HL-60 (cell line): Measurements from ENCODE around the gene TSPAN17.

Source experiments
- DNase-seq, 2 experiments: peaks; one replicate each; pipeline ENCODE4 v3.0.0-alpha.2; 2010 to 2020; ENCODE audit warnings: low read depth in 1 of 2, low spot score in 1 of 2
- H3K27ac ChIP-seq: fragments of 250-450 bp; sonication (Bioruptor Pico); replicated peaks from 2 replicates; pipeline ENCODE4 v1.5.1; 2020; ENCODE audit warnings: mild to moderate bottlenecking, moderate library complexity
- H3K27me3 ChIP-seq: fragments of 250-450 bp; sonication (Bioruptor Pico); 2 replicates; pipeline ENCODE4 v1.5.1; 2021; ENCODE audit warnings: mild to moderate bottlenecking, moderate library complexity; ENCODE audit not compliant: insufficient read depth, poor library complexity, severe bottlenecking
- H3K4me3 ChIP-seq: replicated peaks from 2 replicates; pipeline ENCODE4 v1.5.1; 2011; ENCODE audit warnings: mild to moderate bottlenecking, control low read depth, low read length; ENCODE audit not compliant: insufficient read depth
- GABPA ChIP-seq: IDR thresholded peaks from 2 replicates; pipeline ENCODE4 v1.6.1; 2012; ENCODE audit warnings: low read depth
- POLR2AphosphoS5 ChIP-seq: IDR thresholded peaks from 2 replicates; pipeline ENCODE4 v1.6.1; 2012; ENCODE audit warnings: low read depth
- REST ChIP-seq: IDR thresholded peaks from 2 replicates; pipeline ENCODE4 v1.6.1; 2012; ENCODE audit warnings: low read depth; ENCODE audit not compliant: insufficient replicate concordance
- SPI1 ChIP-seq: IDR thresholded peaks from 2 replicates; pipeline ENCODE4 v1.6.1; 2012; ENCODE audit warnings: low read depth, mild to moderate bottlenecking, borderline replicate concordance
- TF ChIP-seq, protein P1 (sequence below): IDR thresholded peaks from one replicate; pipeline ENCODE4 v1.5.1; 2011; ENCODE audit warnings: low read length, control low read depth, inconsistent platforms; ENCODE audit not compliant: insufficient read depth

Gene TSPAN17

GRCh38 chr5:176611435-176611834 is 35.8 kb upstream of the TSPAN17 start:
- TF ChIP-seq GABPA = no peak
- peak; percentile 95 for TF ChIP-seq REST
- Histone ChIP-seq H3K4me3 (no peak overlapping the region), H3K27me3 (peaks cover 23% of the 10 kb centered on the region), H3K27ac (no peak overlapping the region)
- peak; percentile 38 to 46 for DNase-seq

GRCh38 chr5:176612008-176612407 is 35.3 kb upstream of the TSPAN17 start:
- TF ChIP-seq REST (no peak), GABPA (no peak), POLR2AphosphoS5 (no peak), SPI1 (no peak)
- TF ChIP-seq, protein P1, sequence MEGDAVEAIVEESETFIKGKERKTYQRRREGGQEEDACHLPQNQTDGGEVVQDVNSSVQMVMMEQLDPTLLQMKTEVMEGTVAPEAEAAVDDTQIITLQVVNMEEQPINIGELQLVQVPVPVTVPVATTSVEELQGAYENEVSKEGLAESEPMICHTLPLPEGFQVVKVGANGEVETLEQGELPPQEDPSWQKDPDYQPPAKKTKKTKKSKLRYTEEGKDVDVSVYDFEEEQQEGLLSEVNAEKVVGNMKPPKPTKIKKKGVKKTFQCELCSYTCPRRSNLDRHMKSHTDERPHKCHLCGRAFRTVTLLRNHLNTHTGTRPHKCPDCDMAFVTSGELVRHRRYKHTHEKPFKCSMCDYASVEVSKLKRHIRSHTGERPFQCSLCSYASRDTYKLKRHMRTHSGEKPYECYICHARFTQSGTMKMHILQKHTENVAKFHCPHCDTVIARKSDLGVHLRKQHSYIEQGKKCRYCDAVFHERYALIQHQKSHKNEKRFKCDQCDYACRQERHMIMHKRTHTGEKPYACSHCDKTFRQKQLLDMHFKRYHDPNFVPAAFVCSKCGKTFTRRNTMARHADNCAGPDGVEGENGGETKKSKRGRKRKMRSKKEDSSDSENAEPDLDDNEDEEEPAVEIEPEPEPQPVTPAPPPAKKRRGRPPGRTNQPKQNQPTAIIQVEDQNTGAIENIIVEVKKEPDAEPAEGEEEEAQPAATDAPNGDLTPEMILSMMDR = no peak
- DNase-seq = no peak
- peaks cover 23% of the 10 kb centered on the region for H3K27me3 ChIP-seq

GRCh38 chr5:176612855-176613254 is 34.4 kb upstream of the TSPAN17 start:
- no peak for DNase-seq
- no peak overlapping the region for H3K27ac ChIP-seq
- no peak overlapping the region for H3K4me3 ChIP-seq
- peaks cover 25% of the 10 kb centered on the region for H3K27me3 ChIP-seq
- TF ChIP-seq, protein P1 = no peak
- TF ChIP-seq GABPA (no peak), SPI1 (no peak), POLR2AphosphoS5 (no peak), REST (no peak)

More at GRCh38 chr5:176612008-176612407, 35.3 kb upstream of the TSPAN17 start:
- Histone ChIP-seq H3K27ac (no peak overlapping the region), H3K4me3 (no peak overlapping the region)
